GM19452 (cell line): ENCODE data around the gene GRIN2A.

ENCODE experiments used
- ATAC-seq: cut with Tn5 transposase; IDR thresholded peaks from one replicate; pipeline ENCODE4 v1.9.1; 2021; ENCODE audit not compliant: unreplicated experiment

The GRIN2A gene

GRCh38 chr16:9708972-9709620 is 473.1 kb downstream of the GRIN2A start:
- ATAC-seq = no peak

- no peak for ATAC-seq
Measured at GRCh38 chr16:9706217-9706836, 475.9 kb downstream of the GRIN2A start.

GRCh38 chr16:9703731-9704130 is 478.5 kb downstream of the GRIN2A start:
- ATAC-seq = no peak
